HG03280 (cell line): ENCODE data around the gene MBD6.
"Not testable (repeated sequence)": the region's sequence is repeated elsewhere in the genome, so short reads cannot be mapped to it uniquely, and the experiment has no call there.

Experiments used
- ATAC-seq: cut with Tn5 transposase; IDR thresholded peaks from one replicate; pipeline ENCODE4 v1.9.1; 2021; ENCODE audit warnings: mild to moderate bottlenecking, moderate library complexity; ENCODE audit not compliant: unreplicated experiment

MBD6 gene

DNA sequence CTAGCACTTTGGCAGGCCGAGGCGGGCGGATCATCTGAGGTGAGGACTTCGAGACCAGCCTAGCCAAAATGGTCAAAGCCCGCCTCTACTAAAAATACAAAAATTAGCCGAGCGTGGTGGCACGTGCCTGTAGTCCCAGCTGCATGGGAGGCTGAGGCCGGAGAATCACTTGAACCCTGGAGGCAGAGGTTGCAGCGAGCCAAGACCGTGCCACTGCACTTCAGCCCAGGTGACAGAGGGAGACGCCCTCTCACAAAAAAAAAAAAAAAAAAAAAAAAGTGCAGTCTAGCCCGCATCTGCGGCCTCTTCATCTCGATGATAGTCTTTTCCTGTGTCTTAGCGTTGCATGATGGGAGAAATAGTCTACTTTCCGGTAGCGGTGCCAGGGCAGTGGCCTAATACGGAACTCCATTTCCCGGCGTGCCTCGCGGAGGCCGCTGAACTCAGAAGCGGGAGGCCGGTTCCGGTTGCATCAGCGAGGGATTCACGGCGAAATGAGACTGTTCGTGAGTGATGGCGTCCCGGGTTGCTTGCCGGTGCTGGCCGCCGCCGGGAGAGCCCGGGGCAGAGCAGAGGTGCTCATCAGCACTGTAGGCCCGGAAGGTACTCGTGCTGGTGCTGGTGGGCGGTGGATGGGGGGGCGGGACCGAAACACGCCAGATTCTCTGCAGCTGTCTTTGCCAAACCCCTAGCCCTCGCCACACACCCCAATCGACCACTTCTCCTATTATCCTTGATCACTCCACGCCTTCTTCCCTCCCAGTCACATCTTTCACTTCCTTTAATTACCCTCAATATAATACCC lies 34.8 kb upstream of the MBD6 start, which contains the start of gene MARS1:
Gene MARS1 (plus strand): TSS at position 472 of the 805 bp plus-strand sequence. CDS start 23 bp downstream, at position 495.
- ATAC-seq, result peak; percentile 97

DNA sequence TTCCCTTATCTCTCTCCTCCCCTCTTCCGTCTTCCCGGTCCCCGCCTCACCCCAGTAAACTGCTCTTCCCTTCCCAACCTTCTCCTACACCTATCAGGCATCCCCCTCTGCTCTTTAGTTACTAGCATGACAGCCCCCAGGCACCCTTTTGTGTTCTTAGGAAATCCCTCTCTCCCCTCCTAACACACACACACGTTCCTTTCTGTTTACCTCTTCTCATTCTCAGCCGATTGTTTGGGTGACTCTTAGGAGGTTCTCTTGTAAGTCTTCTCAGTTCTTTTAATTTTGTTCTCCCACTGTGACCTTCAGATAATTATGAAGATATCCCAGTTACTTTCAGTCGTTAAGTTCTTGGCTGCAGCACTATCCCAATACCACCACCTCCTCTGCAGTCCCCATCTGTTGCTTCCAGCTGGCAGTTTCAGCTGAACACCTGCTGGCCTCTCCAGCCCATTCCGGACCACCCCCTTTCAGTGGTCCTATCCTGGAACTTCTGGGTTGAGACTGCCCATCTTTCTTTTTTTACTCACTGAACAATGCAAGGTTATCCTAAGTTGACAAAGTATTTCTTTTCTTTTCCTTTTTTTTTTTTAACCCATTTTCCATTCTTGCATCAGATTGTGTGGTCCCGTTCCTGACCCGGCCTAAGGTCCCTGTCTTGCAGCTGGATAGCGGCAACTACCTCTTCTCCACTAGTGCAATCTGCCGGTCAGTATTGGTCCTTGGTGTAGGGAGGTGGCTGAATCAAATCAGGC lies 34.0 kb upstream of the MBD6 start:
- ATAC-seq, result no peak

DNA sequence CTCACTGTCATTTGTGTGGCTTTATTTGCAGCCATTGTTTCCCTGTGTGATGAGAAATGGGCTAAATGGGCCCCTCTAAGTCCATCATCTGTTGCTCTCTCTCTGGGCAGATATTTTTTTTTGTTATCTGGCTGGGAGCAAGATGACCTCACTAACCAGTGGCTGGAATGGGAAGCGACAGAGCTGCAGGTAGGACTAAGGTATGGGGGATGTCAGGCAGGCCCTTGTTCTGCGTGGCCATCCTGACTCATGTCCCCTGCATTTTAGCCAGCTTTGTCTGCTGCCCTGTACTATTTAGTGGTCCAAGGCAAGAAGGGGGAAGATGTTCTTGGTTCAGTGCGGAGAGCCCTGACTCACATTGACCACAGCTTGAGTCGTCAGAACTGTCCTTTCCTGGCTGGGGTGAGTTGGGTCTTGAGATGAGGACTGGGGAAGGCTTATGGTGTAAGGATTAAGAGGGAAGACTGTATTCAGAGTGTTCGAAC lies 33.4 kb upstream of the MBD6 start:
- ATAC-seq, result no peak

DNA sequence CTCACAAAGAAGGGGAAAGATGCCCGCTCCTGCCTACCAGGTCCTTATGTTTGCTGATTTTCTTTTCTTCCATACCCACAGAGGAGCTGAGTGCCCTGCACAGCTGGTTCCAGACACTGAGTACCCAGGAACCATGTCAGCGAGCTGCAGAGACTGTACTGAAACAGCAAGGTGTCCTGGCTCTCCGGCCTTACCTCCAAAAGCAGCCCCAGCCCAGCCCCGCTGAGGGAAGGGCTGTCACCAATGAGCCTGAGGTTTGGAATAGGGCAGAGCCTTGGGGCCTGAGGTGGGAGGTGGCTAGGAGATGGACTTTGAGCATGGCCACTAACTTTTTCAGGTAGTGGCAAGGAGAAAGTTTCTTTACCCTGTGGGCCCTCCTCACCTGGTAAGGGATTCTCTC lies 32.5 kb upstream of the MBD6 start:
- ATAC-seq, result no peak

DNA sequence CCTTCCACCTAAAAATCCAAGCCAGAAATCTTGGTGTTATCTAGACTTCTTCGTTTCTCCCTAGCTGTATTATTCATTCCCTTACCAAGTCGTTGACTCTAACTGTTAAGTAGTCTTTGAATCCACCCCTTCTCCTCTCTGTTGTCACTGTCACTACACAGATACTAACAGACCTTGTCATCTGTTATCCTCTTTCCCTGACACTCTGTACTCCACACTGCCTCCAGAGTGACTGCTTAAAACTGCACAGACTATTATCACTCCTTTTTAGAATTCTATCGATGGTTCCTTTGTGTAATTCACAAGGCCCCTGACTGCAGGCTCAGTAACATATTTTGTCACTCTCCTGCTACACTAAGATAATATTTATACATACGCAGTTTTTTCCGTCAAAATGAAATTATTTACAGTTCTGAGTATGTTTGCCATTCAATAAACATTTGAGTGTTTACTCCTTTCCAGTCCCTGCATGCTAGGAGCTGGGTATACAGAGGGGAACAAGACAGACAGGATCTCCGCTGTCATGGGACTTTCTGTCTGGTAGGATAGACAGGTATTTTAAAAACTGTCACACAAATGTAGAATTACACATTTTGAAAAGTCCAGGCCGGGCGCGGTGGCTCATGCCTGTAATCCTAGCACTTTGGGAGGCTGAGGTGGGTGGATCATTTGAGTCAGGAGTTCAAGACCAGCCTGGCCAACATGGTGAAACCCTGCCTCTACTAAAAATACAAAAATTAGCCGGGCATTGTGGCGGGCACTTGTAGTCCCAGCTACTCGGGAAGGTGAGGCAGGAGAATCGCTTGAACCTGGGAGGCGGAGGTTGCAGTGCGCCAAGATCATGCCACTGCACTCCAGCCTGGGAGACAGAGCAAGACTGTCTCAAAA lies 31.0 kb upstream of the MBD6 start:
- no peak for ATAC-seq

DNA sequence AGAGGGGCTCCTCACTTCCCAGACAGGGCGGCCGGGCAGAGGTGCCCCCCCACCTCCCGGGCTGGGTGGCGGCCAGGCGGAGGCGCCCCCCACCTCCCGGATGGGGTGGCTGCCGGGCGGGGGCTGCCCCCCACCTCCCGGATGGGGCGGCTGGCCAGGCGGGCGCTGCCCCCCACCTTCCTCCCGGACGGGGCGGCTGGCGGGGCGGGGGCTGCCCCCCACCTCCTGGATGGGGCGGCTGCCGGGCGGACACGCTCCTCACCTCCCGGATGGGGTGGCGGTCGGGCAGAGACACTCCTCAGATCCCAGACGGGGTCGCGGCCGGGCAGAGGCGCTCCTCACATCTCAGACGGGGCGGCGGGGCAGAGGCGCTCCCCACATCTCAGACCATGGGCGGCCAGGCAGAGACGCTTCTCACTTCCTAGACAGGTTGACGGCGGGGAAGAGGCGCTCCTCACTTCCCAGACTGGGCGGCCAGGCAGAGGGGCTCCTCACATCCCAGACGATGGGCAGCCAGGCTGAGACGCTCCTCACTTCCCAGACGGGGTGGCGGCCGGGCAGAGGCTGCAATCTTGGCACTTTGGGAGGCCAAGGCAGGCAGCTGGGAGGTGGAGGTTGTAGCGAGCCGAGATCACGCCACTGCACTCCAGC lies 27.4 kb upstream of the MBD6 start:
- ATAC-seq, result not testable (repeated sequence)

DNA sequence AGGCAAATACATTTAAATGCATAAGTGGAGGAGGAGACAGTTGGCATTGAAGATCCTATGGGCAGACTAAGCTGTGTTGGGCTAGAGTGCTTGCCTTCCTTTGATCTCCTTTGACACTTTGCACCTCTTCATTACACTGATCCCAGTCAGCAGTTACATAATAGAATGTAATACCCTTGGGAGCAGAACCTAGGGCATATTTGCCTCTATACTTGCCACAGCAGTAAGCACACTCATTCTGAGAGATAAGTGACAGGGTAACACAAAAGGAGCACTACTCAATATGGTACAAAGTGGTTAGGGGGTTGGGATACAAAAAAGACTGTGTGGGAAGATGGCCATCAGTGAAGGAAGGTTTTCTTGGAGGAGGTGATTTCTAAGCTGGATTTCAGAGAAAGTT lies 25.8 kb upstream of the MBD6 start:
- no peak for ATAC-seq

DNA sequence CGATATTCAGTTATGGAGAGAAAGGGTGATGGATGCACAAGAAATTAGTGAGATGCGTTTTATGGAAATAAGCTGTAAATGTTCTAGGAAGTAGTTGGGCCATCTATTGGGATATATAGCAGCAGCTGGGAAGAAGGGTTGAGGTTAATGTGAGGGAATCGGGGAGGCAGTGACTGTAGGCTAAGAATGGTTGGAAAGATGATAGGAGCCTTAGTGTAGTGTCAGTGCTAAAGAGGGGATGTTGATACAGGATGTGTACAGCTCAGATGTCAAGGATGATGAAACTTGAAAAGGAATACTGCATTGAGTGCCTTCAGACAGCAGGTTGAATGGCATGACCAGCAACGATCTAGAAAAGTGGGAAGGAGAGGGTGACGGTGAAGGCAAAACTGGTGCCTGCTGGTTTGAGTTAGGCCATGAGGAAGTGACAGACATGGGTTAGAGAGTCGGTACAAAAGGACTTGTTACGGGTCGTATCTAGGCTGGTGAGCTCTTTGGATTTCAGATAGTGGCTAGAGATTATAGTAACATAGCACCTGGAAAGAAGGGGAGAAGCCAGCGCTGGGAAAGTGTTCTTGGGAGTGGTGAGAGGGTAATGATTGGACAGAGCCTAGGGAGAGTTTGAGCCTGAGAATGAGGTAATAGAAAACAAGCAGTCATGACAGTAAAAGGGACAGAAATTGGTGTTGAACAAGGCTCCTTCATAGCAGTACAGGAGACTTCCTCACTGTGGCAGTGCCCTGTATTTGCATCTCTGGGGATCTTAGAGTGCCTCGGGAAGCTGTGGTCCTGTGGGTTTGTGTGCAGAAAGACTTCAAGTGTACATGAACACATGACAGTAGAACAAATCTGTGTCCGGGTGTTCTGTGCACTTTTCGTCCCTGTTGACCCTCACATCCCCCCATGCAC lies 25.1 kb upstream of the MBD6 start:
- ATAC-seq, result no peak

DNA sequence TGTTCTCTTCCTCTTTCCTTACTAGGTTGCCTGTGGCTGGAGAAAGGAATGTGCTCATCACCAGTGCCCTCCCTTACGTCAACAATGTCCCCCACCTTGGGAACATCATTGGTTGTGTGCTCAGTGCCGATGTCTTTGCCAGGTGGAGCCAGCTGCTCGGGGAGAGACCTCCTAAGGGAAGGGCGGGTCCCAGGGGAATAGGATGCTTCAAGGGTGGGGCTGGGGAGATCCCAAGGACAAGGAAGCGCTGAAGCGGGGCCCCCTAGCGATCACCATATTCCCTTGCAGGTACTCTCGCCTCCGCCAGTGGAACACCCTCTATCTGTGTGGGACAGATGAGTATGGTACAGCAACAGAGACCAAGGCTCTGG lies 24.5 kb upstream of the MBD6 start:
- ATAC-seq, result no peak

DNA sequence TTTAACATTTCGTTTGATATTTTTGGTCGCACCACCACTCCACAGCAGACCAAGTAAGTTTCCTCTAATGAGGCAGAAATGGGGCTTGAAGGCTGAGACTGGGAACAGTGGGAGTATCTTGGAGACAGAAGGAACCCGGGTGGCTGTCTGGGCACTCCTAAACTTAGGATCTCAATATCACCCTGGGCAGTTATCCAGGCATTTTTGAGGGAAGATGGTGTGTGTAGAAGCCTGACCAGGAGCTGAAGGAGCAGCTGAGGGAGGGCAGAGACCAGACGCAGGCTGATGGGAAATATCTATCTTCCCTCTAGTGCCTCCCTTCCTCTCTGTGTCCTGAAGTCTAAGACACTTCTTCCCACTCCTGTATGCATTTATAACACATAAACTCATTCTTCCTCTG lies 24.1 kb upstream of the MBD6 start:
- no peak for ATAC-seq

DNA sequence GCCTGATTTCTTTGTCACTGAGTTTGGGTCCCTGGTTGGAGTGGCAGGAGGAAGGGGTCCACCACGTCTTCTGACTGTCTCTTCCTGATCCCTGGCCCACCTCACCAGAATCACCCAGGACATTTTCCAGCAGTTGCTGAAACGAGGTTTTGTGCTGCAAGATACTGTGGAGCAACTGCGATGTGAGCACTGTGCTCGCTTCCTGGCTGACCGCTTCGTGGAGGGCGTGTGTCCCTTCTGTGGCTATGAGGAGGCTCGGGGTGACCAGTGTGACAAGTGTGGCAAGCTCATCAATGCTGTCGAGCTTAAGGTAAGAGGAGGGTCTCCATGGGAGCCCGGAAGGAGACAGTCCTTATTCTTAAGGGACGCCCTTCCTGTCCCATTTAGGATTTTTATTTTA lies 22.4 kb upstream of the MBD6 start:
- ATAC-seq, result no peak

DNA sequence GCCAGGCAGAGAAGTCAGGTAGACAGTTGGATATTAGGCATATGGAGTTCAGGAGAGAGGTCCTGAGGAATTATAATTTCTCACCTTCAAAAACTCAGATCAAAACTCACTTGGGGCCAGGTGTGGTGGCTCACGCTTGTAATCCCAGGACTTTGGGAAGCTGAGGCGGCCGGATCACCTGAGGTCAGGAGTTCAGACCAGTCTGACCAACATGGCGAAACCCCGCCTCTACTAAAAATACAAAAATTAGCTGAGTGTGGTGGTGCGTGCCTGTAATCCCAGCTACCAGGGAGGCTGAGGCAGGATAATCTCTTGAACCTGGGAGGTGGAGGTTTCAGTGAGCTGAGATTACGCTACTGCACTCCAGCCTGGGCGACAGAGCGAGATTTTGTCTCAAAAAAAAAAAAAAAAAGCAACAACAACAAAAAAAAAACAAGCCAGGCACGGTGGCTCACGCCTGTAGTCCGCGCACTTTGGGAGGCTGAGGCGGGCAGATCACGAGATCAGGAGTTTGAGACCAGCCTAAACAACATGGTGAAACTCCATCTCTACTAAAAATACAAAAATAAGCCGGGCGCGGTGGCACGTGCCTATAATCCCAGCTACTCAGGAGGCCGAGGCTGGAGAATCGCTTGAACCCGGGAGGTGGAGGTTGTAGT lies 20.2 kb upstream of the MBD6 start:
- not testable (repeated sequence) for ATAC-seq

DNA sequence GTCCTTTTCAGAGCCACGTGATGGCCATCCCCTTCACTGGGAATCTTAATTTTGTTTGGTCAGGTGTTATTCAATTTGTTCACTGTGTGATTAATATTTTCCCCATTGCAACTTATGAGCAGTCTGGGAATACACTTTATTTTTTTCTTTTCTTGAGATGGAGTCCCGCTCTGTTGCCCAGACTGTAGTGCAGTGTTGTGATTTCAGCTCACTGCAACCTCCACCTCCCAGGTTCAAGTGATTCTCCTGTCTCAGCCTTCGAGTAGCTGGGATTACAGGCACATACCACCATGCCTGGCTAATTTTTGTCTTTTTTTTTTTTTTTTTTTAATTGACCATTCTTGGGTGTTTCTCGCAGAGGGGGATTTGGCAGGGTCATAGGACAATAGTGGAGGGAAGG lies 16.1 kb upstream of the MBD6 start:
- ATAC-seq, result not testable (repeated sequence)

DNA sequence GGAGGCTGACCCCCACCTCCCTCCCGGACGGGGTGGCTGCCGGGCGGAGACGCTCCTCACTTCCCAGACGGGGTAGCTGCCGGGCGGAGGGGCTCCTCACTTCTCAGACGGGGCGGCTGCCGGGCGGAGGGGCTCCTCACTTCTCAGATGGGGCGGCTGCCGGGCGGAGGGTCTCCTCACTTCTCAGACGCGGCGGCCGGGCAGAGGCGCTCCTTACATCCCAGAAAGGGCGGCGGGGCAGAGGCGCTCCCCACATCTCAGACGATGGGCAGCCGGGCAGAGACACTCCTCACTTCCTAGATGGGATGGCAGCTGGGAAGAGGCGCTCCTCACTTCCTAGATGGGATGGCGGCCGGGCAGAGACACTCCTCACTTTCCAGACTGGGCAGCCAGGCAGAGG lies 14.8 kb upstream of the MBD6 start:
- not testable (repeated sequence) for ATAC-seq

DNA sequence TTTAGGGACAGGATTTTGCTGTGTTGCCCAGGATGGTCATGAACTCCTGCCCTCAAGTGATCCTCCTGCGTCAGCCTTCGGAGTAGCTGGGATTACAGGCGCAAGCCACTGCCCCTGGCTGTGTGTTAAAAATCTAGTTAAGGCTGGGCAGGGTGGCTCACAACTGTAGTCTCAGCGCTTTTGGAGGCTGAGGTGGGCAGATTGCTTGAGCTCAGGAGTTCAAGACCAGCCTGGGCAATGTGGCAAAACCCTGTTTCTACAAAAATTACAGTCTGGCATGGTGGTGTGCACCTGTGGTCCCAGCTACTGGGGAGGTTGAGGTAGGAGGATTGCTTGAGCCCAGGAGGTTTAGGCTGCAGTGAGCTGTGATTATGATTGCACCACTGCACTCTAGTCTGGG lies 11.5 kb upstream of the MBD6 start:
- no peak for ATAC-seq

DNA sequence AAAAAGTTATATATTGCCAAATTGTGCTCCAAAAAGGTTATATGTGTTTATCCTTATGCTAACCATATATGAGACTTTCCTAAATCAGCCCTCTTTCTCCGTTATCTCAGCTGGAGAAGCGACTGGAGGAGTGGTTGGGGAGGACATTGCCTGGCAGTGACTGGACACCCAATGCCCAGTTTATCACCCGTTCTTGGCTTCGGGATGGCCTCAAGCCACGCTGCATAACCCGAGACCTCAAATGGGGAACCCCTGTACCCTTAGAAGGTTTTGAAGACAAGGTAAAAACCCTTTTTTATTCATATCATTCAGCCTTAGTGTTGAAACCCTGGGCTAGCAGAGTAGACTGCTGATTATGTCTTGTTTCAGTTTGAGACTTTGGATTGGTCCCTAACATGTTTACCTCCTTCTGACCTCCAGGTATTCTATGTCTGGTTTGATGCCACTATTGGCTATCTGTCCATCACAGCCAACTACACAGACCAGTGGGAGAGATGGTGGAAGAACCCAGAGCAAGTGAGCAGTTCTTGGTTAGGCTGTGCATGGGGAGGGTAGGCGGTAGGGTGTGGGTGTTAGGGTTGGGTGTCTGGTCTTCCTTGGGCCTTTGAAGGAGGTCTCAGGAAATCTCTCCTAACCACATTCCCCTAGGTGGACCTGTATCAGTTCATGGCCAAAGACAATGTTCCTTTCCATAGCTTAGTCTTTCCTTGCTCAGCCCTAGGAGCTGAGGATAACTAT lies 10.9 kb upstream of the MBD6 start:
- ATAC-seq, result no peak

DNA sequence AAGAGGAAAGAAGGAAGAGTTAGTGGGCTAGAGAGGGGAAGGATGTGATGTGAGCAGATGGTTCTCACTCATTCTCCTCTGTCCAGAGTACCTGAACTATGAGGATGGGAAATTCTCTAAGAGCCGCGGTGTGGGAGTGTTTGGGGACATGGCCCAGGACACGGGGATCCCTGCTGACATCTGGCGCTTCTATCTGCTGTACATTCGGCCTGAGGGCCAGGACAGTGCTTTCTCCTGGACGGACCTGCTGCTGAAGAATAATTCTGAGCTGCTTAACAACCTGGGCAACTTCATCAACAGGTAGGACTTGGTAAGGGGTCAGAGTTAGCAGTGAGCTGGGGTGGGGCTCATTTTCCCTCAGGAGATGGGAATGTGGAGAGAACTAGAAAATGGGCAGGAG lies 10.0 kb upstream of the MBD6 start:
- ATAC-seq, result no peak

DNA sequence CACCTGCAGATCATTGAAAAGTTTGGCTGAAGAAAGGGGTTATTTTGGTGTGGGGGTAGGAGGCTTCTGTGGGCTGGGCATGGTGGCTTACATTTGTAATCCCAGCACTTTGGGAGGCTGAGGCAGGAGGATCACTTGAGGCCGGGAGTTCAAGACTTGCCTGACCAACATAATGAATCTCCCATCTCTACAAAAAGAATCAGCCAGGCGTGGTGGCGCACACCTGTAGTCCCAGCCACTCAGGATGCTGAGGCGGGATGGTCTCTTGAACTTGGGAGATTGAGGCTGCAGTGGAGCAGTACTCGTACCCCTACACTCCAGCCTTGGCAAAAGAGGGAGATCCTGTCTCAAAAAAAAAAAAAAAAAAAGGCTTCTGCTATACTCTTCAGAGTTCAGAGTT lies 9.4 kb upstream of the MBD6 start:
- ATAC-seq, result no peak
